ENCODE results near the gene PIN4.

- TF ChIP-seq ATF3 (IDR thresholded peaks at IDR 0.05; ENCODE audit: insufficient read depth, low read depth, low read length) = no peak
- TF ChIP-seq CTCF (IDR thresholded peaks at IDR 0.05; ENCODE audit: control extremely low read depth in 1 of 3, insufficient read depth in 1 of 3, low read depth in 1 of 3, low read length in 3 of 3) = no peak
Measured at GRCh38 chrX:72143609-72143907, 38.0 kb upstream of the PIN4 start.

Measured in H1 (cell line).